HG02981 (cell line): ENCODE data around the gene AGER.

Experiments used
- ATAC-seq: cut with Tn5 transposase; IDR thresholded peaks from one replicate; pipeline ENCODE4 v1.9.1; 2021; ENCODE audit warnings: mild to moderate bottlenecking, moderate library complexity; ENCODE audit not compliant: unreplicated experiment

AGER gene

DNA sequence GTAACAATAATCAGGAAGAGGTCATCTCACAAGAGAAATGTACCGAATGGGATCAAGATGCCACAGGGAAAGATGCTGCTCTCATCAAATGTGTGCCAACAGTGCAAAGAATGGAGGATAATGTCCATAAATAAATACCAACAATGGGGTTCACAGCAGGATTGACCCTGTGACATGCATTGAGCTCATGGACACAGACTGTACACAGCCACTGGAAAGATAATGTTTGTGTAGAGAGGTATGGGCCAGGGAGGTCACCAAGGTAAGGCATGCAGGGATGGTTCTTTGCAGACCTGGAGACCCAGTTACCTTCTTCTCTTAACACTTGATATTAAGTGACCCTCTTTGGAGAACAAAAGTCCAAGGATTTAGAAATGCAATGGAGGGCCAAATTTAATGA is 9.6 kb downstream of the AGER start:
- no peak for ATAC-seq

DNA sequence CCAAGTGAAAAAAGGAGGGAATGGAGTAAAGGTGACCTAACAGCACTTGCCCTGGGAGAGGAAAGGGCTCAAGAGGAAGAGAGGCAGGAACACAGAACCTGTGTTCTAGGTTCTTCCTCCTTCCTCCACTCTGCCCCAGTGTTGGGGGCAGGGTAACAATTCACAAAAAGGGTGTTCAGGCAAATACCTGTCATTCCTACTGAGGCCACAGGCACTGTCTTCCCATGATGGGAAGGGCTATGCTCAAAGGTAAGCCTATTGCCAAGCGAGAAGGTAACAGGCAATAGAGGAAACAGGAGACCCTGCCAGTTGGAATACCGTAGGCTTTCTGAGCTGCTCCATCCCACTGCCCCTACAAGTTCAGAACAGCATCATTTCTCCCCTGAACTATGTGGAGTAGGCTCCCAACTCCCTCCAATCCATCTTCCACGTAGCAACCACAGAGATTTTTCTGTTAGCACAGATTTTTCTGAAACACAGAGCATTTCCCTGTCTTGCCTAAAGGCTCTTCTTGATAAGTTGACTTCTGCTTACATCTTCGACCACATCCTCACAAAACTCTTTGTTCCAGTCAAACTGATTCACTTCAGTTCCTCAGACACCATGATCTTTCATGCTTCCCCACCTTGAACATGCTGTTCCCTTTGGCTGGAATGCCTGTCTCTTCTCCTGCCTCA is 10.9 kb downstream of the AGER start:
- ATAC-seq: no peak

DNA sequence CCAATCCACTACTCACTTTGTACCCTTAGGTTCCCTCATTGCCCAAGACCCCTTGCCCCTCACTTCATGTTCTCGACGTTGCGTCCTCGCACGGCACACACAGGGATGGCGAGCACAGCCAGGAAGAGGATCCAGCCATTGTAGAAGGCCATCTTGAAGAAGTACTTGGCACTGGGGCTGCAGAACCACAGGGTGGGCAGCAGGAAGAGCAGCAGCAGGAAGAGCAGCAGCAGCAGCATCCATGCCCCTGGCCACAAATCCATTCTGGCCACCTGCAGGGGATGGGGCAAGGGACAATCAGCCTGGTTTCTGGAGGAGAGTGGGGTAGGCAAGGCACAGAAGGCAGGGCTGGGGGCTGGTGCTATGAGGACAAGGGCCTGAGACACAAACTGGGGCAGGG is 12.8 kb downstream of the AGER start:
- ATAC-seq: no peak

DNA sequence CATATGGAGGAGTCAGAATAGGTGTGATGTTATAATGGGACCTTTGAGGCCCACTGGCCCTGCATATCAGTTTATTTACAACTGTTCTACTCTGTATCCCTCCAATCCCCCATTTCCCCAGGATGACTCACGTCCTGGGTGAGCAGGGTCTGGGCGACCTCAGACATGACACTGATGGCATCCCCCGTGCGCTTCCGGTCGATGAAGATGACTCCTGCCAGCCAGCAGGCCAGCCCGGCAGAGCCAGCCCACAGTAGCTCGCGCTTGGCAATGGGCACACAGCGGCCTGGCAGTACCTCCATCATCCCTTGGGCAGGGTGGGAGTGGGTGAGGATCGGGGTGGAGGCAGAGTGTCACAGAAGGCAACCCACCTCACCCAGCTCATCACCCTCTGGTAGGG is 13.8 kb downstream of the AGER start:
- ATAC-seq: no peak

DNA sequence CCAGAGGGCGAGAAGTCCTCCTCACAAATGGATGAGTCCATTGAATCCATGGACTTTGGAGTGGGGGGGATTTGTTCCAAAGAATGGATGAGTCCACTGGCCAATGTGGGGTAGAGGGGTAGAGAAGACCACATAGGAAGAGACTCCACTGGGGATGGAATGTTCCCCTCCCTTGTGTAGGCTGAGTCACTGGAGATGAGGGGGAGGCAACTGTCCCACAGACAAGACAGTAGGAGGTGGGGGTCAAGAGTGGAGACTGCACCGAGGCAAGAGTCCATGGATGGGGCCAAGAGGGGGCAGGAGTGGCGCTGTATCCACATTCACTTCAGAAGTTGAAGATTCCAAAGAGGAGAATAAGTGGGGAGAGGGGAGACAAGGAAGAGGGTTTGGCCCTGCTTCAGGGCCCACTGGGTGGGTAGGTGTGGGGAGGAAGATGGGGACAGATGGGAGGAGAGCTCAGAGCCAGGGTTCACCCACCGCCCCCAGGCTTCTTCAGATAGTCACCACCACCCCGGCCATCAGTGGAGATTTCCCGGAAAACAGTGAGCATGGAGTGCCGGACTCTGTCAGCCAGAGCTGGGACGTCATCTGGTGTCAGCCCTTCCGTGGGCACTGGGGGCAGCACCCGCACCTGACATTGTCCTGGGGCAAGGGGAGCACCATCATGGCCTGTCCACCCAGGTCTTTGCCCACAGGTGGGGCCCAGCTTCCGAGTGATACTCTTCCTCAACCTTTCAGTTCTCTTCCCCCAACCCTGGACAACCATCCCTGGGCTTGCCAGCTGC is 15.1 kb downstream of the AGER start:
- ATAC-seq: no peak

DNA sequence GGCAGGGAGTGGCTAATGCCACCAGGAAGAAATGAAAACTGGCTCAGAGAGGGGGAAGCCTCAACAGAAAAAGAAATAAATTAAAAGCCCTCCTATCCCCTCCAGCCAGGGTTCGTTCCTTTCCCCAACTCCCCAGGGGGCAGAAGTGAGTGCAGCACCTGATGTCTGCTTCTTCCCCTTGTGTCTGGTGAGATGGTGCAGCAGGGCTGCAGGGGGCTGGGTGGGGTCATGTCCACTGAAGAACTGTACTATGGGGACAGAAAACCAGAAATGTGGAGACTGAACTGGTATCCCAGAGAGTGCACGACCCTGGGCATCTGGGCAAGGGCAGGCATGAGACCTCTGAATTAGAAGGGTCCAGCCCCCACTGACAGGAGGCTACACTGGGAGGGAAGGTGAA is 15.7 kb downstream of the AGER start:
- ATAC-seq: no peak

DNA sequence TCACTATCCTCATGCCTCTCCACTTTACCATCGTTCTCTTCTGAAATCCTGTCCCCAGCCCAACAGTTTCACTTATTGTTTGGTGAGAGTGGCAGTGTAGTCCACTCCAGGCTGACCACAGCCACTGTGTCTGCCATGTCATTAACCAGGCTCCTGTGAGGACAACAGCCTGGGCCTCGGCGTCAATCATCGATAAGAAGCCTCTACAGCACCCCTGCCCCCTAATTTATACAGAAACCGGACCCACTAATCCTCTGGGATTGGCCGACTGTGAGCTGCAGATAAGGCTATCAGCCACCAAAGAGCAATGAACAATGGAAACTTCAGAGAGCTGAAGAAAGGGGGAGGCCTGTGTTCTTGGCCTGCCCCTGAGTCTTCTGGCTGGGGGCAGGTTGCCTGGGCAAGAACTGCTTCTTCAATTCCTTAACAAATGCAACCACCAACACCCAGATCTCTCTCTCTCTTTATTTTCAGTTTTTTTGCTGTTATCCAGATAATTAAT is 16.2 kb downstream of the AGER start:
- no peak for ATAC-seq

DNA sequence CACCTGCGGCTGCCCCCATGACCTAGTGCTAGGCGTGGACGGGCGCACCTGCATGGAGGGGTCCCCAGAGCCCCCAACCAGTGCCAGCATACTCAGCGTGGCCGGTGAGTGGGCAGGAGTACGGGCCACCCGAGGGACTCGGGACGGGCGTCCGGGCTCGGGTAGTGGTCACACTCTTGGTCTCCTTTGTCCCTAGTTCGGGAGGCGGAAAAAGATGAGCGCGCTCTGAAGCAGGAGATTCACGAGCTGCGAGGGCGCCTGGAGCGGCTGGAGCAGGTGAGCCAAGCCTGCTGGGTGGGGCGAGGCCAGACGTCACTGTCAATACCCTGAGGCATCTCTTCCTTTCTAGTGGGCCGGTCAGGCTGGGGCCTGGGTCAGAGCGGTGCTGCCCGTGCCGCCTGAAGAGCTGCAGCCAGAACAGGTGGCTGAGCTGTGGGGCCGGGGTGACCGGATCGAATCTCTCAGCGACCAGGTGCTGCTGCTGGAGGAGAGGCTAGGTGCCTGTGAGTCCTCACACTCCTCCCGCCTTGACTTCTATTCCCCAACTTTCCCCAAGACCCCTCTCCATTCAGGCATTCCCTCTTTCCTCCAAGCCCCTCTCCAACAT is 16.8 kb downstream of the AGER start:
- no peak for ATAC-seq

DNA sequence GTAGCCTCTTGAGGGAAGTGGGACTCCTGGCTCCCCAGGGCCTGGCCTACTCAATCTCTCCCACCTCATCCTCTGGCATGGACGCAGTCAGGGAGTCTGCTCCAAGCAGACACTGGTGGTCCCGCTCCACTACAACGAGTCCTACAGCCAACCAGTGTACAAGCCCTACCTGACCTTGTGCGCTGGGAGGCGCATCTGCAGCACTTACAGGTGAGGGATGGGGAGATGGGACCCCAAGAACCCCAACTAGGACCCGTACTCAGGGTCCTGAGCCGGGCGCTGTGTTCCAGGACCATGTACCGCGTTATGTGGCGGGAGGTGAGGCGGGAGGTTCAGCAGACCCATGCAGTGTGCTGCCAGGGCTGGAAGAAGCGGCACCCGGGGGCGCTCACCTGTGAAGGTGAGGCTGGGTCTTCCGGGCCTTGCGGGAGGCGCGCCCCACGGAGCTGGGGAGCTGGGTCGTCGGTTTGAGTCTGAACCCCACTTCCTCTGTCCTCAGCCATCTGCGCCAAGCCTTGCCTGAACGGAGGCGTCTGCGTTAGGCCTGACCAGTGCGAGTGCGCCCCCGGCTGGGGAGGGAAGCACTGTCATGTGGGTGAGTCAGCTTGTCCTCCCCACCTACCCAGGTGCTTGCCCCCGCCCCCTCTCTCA is 17.5 kb downstream of the AGER start:
- no peak for ATAC-seq

DNA sequence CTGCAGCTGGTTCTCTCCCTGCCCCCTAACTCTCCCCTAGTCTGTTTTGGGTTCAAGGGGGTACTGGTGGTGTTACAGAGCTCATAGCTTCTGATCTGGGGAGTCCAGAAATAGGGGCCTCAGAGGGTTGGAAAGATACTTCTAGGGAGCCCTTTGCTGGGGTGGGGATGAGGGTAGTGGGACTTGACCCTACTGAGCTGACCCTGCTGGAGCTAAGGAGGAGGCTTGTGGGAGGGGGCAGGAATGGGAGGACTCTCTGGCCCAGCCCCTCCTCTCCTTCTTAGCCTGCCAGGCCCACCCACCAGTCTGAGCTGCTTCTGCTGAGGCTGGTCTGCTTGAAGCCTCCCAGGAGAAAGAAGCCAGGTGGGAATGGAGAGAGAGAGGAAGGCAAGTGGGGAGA is 19.8 kb downstream of the AGER start, which contains the start of gene EGFL8:
TSS of gene EGFL8 (plus strand) at position 301 of the 400 bp plus-strand sequence. CDS start 1,571 bp downstream, outside the sequence.
- no peak for ATAC-seq

DNA sequence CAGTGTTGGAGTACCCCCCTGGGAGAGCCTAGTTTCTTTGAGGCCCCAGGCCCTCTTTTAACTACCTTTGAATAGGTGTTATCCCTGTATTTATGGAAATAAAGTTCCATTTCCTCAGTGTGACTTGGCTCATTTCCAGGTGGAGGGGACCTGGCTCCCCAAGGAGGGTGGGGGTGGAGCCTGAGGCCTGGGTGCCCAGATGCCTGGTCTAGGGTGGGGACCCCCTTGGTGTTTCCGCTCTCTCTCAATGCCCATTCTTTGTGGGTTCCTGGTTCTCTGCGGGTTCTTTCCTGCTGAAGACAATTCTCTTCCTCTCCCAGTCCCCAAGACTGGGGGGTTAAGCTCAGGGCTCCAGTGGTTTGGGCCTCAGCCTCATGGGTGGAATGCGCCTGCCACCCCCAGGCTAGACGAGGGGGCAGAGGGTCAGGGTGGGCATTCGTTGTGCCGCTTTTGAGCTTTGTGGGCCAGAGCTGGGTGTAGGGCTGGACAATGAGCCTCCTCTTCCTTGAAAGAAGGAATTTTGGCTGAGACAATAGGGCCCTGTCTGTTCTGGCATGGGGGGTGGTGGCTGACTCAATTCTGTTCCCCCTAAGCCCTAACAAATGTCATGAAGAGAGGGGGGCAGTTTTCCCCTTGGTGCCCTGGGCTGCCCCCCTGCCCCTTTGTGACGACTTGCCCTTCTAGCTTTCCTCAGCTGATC is 20.3 kb downstream of the AGER start:
- ATAC-seq: no peak

DNA sequence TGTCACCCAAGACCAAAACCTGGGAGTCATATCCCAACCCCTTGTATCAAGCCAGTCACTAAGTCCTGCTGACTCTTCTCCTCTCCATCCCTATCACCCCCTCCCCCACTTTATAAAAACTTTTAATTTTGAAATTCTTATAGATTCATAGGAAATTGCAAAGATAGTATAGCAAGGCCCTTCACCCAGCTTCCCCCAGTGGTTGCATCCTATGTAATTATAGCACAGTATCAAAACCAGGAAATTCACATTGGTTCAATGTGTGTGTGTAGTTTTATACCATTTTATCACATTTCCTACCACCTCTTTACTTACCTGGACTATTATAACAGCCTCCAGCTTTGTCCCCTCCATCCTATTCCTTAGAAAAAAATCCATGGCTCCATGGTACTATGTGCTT is 26.0 kb downstream of the AGER start:
- ATAC-seq: no peak

DNA sequence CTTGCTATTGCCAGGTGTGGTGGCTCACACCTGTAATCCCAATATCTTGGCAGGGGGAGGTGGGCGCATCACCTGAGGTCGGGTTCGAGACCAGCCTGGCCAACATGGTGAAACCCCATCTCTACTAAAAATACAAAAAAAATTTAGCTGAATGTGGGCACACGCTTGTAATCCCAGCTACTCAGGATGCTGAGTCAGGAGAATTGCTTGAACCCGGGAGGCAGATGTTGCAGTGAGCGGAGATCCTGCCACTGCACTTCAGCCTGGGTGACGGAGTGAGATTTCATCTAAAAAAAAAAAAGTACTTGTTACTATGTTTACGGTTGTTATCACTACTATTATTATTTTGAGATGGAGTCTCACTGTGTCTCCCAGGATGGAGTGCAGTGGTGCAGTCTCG is 27.2 kb downstream of the AGER start:
- ATAC-seq: no peak

DNA sequence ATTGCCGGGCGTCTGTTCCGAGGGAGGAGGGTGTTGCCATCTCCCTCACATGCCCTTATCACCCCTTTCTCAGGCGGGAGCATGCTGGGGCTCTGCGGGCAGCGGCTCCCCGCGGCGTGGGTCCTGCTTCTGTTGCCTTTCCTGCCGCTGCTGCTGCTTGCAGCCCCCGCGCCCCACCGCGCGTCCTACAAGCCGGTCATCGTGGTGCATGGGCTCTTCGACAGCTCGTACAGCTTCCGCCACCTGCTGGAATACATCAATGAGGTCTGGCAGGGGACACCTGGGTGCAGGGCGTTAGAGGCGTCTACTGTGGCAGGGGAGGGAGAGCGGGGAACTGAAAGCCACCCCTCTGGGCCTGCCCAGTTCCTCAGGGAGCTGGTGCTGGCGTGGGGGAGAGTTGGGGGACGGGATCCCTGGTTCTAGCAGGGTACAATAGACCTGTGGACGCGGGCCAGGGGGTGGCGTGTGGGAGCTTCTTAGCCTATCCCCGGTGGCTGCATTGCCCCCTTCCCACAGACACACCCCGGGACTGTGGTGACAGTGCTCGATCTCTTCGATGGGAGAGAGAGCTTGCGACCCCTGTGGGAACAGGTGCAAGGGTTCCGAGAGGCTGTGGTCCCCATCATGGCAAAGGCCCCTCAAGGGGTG is 29.4 kb downstream of the AGER start:
- no peak for ATAC-seq

DNA sequence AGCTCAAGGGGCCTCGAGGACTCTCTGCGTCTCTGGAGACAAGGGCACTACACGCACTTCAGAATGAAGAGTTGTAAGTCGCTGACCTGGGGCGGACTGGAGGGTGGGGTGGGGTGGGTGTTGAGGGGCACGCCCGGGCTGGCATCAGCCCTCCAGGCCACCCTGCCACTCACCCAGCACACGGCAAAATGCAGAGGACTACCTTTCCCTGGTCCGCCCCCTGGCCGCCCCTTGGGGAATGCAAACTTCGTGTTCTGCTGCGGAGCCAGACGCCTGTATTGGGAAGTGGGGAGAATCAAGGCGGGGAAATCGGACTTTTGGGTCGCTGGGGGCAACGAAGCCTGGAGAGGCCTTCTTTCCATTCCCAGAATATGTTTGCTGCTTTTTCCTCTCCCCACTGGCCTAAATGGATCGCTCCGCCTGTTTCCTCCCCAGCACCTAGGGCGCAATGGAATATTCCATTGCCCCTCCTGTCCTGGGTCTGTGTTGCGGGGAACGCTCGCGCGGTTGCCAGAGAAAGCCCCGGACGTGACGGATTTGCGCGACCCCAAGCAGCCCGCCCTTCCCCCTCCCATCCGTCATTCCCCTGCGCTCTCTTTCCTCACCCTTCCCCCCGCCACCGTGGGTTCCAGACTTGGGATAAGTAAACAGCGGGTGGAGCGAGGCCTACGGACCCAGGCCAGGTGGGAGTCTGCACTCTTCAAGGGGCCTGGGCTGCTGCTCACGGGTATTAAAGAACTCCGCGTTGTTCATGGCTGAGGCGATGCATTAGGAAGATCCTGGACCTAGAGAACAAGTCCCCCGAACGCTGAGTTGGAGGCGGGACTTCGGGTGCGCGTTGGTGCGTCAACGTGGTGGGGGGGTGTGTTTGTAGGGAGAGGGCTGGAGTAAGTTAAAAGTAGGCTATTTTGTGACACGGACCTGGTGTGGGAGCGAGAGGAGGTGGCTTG is 30.2 kb downstream of the AGER start, which contains the start of gene PPT2:
TSS of gene PPT2 (plus strand) at position 578 of the 950 bp plus-strand sequence. CDS start 454 bp downstream, outside the sequence.
- ATAC-seq: no peak

DNA sequence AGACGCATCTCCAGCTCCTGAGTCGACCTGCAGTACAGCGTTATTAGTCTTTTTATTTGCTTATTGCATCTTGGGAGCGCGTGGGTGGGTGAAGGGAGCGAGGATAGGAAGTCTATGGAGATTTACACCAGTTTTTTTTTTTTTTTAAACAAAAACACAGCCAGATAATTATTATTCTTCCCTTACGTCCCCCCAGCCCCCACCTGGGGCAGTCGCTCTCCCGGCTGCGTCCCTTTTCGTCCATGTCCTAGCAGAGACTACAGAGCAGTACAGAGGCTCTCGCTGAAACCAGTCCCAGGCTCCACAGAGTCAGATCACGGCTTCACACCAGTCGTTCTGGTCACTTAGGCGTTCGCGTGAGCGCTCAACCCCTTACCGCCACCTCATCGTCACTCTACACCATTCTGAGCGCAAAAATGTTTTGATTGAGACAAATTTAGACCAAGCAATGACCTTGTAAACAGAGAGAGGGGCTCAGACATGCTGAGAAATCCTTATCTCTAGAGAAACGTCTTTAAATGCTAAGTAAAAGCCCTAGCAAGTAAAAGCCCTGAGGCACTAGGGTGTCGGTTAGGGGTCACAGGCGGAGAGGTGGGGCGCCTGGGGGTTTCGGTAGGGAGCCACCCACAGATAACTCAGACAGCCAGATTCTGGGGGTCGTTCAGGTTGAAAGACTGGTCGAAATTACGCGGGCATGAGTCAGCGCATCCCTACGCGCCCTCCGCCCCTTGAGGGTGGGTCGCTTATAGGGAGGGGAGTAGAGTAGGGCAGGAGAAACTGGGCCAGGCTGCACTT is 31.1 kb downstream of the AGER start:
- ATAC-seq: no peak

DNA sequence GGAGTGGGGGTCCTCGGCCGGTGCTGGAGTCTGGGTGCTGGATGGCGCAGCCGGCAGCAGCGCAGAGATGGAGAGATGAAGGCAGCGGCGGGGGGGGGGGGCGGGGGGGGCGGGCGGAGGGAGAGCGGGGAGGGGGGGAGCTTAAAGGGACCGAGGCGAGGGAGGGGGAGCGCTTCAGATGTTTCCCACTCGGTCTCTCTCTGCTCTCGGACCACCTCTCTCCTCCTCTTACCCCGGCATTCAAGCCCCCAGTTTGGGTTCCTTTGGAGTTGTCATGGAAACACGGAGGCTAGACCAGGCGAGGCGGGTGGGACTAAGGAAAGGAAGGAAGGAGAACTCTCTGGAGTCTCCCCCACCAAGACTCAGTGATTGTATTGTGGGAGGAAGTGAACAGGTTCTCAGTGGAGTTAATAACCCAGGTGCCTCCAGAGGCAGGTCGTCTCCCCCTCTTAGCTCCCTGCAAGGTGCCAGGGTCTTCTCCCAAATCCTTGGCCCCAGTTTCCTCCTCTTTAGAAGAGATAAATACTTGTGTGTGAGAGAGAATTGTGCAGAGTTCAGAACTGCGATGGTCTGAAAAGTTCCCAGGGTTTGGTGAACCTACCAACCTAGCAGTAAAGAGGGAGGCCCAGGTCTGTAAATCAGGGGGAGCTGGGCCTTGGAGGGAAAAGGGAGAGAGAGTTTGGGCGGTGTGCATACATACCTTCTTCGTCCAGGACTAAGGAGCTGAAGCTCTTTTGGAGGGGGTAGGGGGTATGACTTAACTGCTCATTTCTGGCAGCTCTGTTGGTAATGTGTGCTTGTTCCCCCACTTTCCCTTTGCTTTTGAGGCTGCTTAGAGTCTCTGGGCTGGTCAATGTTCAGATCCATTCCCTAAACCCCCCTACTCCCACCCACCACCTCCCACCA is 31.9 kb downstream of the AGER start, which contains the start of gene PRRT1:
TSS of gene PRRT1 (minus strand) at position 77 of the 906 bp plus-strand sequence. CDS start 112 bp downstream, outside the sequence.
- no peak for ATAC-seq
